Stimulated activated CD8-positive, alpha-beta memory T cell treated with anti-CD3 and anti-CD28 coated beads, Interleukin-2, amount 100 ng/mL, for 1 hour (primary cell): ENCODE results near the gene SENP1.

ENCODE experiments used
- DNase-seq, 2 donors: peaks; one replicate each; pipeline ENCODE4 v3.0.0-alpha.2; 2020; ENCODE audit warnings: low read depth in 2 of 2

SENP1 gene

GRCh38 chr12:48000878-48001504, 104.9 kb downstream of the SENP1 start:
- DNase-seq, result no peak

- DNase-seq, result no peak
Observed at GRCh38 chr12:47999816-48000215, 106.1 kb downstream of the SENP1 start.

GRCh38 chr12:47997321-47997720, 108.6 kb downstream of the SENP1 start:
- DNase-seq, result no peak

DNA sequence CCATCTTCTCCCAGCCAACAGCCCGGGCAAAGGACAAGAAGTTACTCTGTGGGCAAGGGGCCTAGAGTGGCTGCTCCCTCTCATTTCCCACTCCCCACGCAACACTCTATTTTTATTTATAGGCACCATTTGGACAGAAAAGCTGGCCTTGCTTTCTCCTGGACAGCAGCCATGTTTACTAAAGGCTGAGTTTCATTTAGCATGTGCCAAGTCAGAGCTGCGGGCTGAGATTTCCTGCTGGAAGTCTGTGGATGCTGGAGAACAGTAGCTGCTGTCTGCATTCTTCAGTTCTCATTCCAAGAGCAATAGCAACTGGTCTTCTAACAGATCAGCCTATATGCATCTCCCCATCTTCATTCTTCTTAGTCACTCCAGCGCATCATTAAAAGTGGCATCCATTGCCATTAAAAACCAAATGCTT, 109.9 kb downstream of the SENP1 start:
- DNase-seq, result no peak

DNA sequence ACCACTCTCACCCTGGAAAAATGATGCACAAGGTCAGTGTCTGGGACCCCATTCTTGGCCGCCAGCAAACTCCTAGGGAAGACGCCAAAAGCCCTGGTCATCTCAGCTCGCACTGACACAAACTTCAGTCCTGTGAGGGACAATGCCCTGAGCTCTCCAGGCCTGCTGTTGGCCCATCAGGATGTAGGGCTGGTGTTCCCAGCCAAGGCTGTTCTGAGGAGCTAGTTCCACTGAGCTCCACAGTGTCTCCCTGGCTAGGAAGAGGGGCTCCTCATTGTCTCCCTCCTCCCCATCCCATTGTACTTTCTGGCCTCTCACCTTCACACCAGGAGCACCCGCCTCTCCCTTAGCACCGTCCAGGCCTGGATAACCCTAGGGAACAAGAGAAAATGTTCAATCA, 112.4 kb downstream of the SENP1 start:
- DNase-seq, result no peak
